Pancreas (tissue), 10 donors: ENCODE data around the gene CORO6. TPM values are rescaled to one million over a fixed set of nuclear protein-coding genes. Genes with fewer than 3 reads are reported as not detected.

Source experiments
- ATAC-seq, 4 donors: fragments of 200-7000 bp; cut with Tn5 transposase; one replicate each; pipeline versions ENCODE4 v1.8.0 to v1.9.1; 2020; ENCODE audit warnings: mild to moderate bottlenecking in 4 of 4, moderate library complexity in 4 of 4
- DNase-seq, 6 donors: peaks; one replicate each; pipeline ENCODE4 v3.0.0-alpha.2; 2020
- FAIRE-seq: peaks from 2 replicates; lab custom pipeline; 2012; peaks lifted over from hg19 to GRCh38; lab: Jason Lieb, UNC
- H3K27ac ChIP-seq, 4 donors: fragments of 200-600 bp; sonication (generic); 1 replicate in 3 of 4; 2 replicates in 1 of 4; pipeline versions ENCODE4 v1.5.0 to v1.8.0; 2020
- H3K27me3 ChIP-seq, 4 donors: fragments of 200-600 bp; one replicate each; pipeline ENCODE4 v1.8.0; 2021
- H3K36me3 ChIP-seq, 3 donors: fragments of 200-600 bp; sonication (generic) in 1 of 3; one replicate each; pipeline versions ENCODE4 v1.5.0 to v1.8.0; 2020 to 2021
- H3K4me1 ChIP-seq, 3 donors: fragments of 200-600 bp; one replicate each; pipeline ENCODE4 v1.8.0; 2021
- H3K4me3 ChIP-seq, 4 donors: fragments of 200-600 bp; sonication (generic) in 2 of 4; one replicate each; pipeline versions ENCODE4 v1.5.0 to v1.8.0; 2020 to 2021
- H3K9me3 ChIP-seq, 4 donors: fragments of 200-600 bp; one replicate each; pipeline ENCODE4 v1.8.0; 2021
- CTCF ChIP-seq, 4 donors: fragments of 200-600 bp; sonication (generic) in 3 of 4; IDR thresholded peaks; one replicate each; pipeline versions ENCODE4 v1.5.0 to v1.8.0; 2021; ENCODE audit warnings: antibody characterized with exemption in 4 of 4
- WGBS, 2 donors: extraction: QIAGEN DNeasy Blood & Tissue Kit; methylation state at CpG; one replicate each; pipeline ENCODE4 v1.1.7; 2013; 5-methylcytosine and 5-hydroxymethylcytosine counted together
- intact Hi-C, 3 donors: fragments of 100-400 bp; cut with DNase I; formaldehyde crosslinking; loops; one replicate each; pipeline versions ENCODE4 v1.11.1 to v1.14.2; 2022
- polyA plus RNA-seq, 2 donors: library from polyadenylated mRNA; stranded (reverse); fragments of 200-250 nt; gene quantifications; one replicate each; pipeline ENCODE4 v1.2.3, GENCODE V29; 2013
- total RNA-seq, 6 donors: library from RNA; stranded (reverse); fragmentation: NEBNext Ultra II Directional in 4 of 6; extraction: Animal tissue kit (Norgen Biotek cat#: 25700) in 4 of 6; gene quantifications; one replicate each; pipeline versions ENCODE4 v1.2.1 to v1.2.4, GENCODE V29; 2021 to 2023
- donor health status: healthy with polysubstance abuse.
- donor health status: DM: no; HTN: no; CAD: no; lungs with moderate emphysema.
- donor health status: DM: no; HTN: no; CAD: no.
- donor health status: control.
- donor health status: control.
- donor health status: Bipolar disorder and iron deficiency.
- donor health status: DM: yes; HTN: yes; CAD: no.
- donor health status: DM: no; HTN: no; CAD: no.
- donor health status: DM: no; HTN: no; CAD: no.
- donor health status: DM: yes; HTN: yes; CAD: no.

Gene CORO6
- total and polyA plus RNA-seq, 8 donors = 0.20 to 4.4 (median 0.59) TPM

GRCh38 chr17:29579866-29580771 lies 42.6 kb downstream of the CORO6 start:
- no peak overlapping the region for H3K27ac ChIP-seq
- peak; percentile 75 to 93 (median 88) for DNase-seq
- 54 to 55% methylated on average over 15 of the region's 15 CpGs for WGBS, 2 donors
- no peak overlapping the region for H3K4me3 ChIP-seq
- FAIRE-seq = no peak
- peak; percentile 91 to 97 (median 93) for ATAC-seq
- no peaks in the 10 kb centered on the region for H3K4me1 ChIP-seq
- no peaks in the 10 kb centered on the region for H3K9me3 ChIP-seq
- peak; percentile 80 to 92 (median 88) for TF ChIP-seq CTCF (IDR thresholded peaks at IDR 0.05)
- intact Hi-C loops = no loop called here
- H3K27me3 ChIP-seq = no peaks in the 10 kb centered on the region
- no peaks in the 10 kb centered on the region for H3K36me3 ChIP-seq

- H3K36me3 ChIP-seq = no peaks in the 10 kb centered on the region
- no peaks in the 10 kb centered on the region for H3K9me3 ChIP-seq
- FAIRE-seq (no peak), DNase-seq (peak in 1 of 6 donors; percentile 37), ATAC-seq (no peak)
- 91 to 98% methylated on average over 14 of the region's 14 CpGs for WGBS, 2 donors
- no peak overlapping the region for H3K27ac ChIP-seq
- H3K4me1 ChIP-seq = peaks cover 0 to 5% (median 0%) of the 10 kb centered on the region in 3 donors
- H3K27me3 ChIP-seq = no peaks in the 10 kb centered on the region
- intact Hi-C loops = no loop called here
- no peak overlapping the region for H3K4me3 ChIP-seq
- TF ChIP-seq CTCF (IDR thresholded peaks at IDR 0.05) = no peak
Measured at GRCh38 chr17:29578626-29579485, 43.9 kb downstream of the CORO6 start.

GRCh38 chr17:29577385-29578211 lies 45.1 kb downstream of the CORO6 start:
- peak in 3 of 6 donors; percentile 3 to 69 (median 14) for DNase-seq
- Histone ChIP-seq H3K4me3 (no peak overlapping the region), H3K9me3 (no peaks in the 10 kb centered on the region), H3K4me1 (peaks cover 0 to 5% (median 0%) of the 10 kb centered on the region in 3 donors), H3K27me3 (no peaks in the 10 kb centered on the region), H3K36me3 (no peaks in the 10 kb centered on the region), H3K27ac (no peak overlapping the region)
- TF ChIP-seq CTCF (IDR thresholded peaks at IDR 0.05) = no peak
- ATAC-seq = no peak
- 81 to 84% methylated on average over 20 to 22 of the region's 22 CpGs for WGBS, 2 donors
- no peak for FAIRE-seq
- intact Hi-C loops = no loop called here

- ATAC-seq = no peak
- H3K4me1 ChIP-seq = peaks cover 3 to 9% (median 5%) of the 10 kb centered on the region in 3 donors
- no peaks in the 10 kb centered on the region for H3K36me3 ChIP-seq
- FAIRE-seq = no peak
- no peak overlapping the region for H3K4me3 ChIP-seq
- intact Hi-C loops = no loop called here
- WGBS, 2 donors = 95 to 100% methylated on average over 9 of the region's 9 CpGs
- no peak for TF ChIP-seq CTCF (IDR thresholded peaks at IDR 0.05)
- DNase-seq = peak in 1 of 6 donors; percentile 13
- H3K9me3 ChIP-seq = no peaks in the 10 kb centered on the region
- no peaks in the 10 kb centered on the region for H3K27me3 ChIP-seq
- H3K27ac ChIP-seq = no peak overlapping the region
Measured at GRCh38 chr17:29577001-29577370, 45.7 kb downstream of the CORO6 start.
